ENCODE results near the gene MAGEB10.

MAGEB10 gene

GRCh38 chrX:27840881-27841280, 33.1 kb downstream of the MAGEB10 start:
- Histone ChIP-seq H3K27me3 (ENCODE audit: insufficient read depth, poor library complexity, severe bottlenecking) (no peaks in the 10 kb centered on the region), H3K27ac (replicated peaks) (no peak overlapping the region), H3K4me3 (replicated peaks; ENCODE audit: insufficient read depth, low read length) (no peak overlapping the region)
- no peak for TF ChIP-seq GABPA (IDR thresholded peaks at IDR 0.05; ENCODE audit: low read depth)
- TF ChIP-seq, protein P1, sequence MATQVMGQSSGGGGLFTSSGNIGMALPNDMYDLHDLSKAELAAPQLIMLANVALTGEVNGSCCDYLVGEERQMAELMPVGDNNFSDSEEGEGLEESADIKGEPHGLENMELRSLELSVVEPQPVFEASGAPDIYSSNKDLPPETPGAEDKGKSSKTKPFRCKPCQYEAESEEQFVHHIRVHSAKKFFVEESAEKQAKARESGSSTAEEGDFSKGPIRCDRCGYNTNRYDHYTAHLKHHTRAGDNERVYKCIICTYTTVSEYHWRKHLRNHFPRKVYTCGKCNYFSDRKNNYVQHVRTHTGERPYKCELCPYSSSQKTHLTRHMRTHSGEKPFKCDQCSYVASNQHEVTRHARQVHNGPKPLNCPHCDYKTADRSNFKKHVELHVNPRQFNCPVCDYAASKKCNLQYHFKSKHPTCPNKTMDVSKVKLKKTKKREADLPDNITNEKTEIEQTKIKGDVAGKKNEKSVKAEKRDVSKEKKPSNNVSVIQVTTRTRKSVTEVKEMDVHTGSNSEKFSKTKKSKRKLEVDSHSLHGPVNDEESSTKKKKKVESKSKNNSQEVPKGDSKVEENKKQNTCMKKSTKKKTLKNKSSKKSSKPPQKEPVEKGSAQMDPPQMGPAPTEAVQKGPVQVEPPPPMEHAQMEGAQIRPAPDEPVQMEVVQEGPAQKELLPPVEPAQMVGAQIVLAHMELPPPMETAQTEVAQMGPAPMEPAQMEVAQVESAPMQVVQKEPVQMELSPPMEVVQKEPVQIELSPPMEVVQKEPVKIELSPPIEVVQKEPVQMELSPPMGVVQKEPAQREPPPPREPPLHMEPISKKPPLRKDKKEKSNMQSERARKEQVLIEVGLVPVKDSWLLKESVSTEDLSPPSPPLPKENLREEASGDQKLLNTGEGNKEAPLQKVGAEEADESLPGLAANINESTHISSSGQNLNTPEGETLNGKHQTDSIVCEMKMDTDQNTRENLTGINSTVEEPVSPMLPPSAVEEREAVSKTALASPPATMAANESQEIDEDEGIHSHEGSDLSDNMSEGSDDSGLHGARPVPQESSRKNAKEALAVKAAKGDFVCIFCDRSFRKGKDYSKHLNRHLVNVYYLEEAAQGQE (IDR thresholded peaks at IDR 0.05; ENCODE audit: insufficient replicate concordance, low read depth) = no peak
- TF ChIP-seq SPI1 (IDR thresholded peaks at IDR 0.05; ENCODE audit: borderline replicate concordance, low read depth) = no peak
- TF ChIP-seq, protein P2, sequence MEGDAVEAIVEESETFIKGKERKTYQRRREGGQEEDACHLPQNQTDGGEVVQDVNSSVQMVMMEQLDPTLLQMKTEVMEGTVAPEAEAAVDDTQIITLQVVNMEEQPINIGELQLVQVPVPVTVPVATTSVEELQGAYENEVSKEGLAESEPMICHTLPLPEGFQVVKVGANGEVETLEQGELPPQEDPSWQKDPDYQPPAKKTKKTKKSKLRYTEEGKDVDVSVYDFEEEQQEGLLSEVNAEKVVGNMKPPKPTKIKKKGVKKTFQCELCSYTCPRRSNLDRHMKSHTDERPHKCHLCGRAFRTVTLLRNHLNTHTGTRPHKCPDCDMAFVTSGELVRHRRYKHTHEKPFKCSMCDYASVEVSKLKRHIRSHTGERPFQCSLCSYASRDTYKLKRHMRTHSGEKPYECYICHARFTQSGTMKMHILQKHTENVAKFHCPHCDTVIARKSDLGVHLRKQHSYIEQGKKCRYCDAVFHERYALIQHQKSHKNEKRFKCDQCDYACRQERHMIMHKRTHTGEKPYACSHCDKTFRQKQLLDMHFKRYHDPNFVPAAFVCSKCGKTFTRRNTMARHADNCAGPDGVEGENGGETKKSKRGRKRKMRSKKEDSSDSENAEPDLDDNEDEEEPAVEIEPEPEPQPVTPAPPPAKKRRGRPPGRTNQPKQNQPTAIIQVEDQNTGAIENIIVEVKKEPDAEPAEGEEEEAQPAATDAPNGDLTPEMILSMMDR (IDR thresholded peaks at IDR 0.05; ENCODE audit: insufficient read depth, low read length) = no peak
- TF ChIP-seq POLR2AphosphoS5 (IDR thresholded peaks at IDR 0.05; ENCODE audit: low read depth) = no peak
- DNase-seq (ENCODE audit: low read depth in 1 of 2, low spot score in 1 of 2) = no peak

DNA sequence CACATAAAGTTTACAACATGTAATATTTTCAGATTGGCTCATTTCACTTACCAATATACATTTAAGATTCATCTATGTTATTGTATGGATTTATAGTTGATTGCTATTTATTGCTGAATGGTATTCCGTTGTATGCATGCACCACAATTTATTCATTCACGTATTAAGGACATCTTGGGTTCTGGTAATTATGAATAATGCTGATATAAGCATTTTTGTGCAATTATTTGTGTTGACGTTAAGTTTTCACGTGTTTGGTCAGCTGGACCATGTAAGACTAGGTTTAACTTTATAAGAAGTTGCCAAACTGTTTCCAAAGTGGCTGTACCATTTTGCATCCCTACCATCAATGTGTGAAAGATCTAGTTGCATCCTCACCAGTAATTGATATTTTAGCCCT, 35.1 kb downstream of the MAGEB10 start:
- no peak overlapping the region for H3K4me3 ChIP-seq (replicated peaks; ENCODE audit: insufficient read depth, low read length)
- TF ChIP-seq POLR2AphosphoS5 (IDR thresholded peaks at IDR 0.05; ENCODE audit: low read depth) (no peak), GABPA (IDR thresholded peaks at IDR 0.05; ENCODE audit: low read depth) (no peak), SPI1 (IDR thresholded peaks at IDR 0.05; ENCODE audit: borderline replicate concordance, low read depth) (no peak)
- TF ChIP-seq, protein P1 (IDR thresholded peaks at IDR 0.05; ENCODE audit: insufficient replicate concordance, low read depth) = no peak
- TF ChIP-seq, protein P2 (IDR thresholded peaks at IDR 0.05; ENCODE audit: insufficient read depth, low read length) = no peak
- no peak for DNase-seq (ENCODE audit: low read depth in 1 of 2, low spot score in 1 of 2)
- no peaks in the 10 kb centered on the region for H3K27me3 ChIP-seq (ENCODE audit: insufficient read depth, poor library complexity, severe bottlenecking)
- H3K27ac ChIP-seq (replicated peaks) = no peak overlapping the region

DNA sequence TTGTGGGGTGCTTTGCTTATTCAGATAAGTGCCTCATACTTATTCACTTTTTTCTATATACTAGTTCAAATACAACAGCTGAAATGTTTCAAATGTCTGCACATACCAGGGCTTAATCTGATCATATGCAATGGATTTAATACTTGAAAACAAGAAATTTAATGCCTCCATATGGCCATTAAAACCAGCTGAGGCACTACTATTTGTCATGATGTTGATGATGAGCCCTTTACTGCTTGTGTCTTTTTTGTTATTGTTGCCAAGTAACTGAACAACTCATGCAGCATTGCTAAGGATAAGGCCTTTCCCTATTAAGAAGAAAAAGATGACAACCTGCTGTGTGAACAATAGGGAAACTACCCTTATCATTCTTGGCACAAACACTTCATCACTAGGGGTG, 52.5 kb downstream of the MAGEB10 start:
- H3K27ac ChIP-seq (replicated peaks) = no peak overlapping the region
- no peak overlapping the region for H3K4me3 ChIP-seq (replicated peaks; ENCODE audit: insufficient read depth, low read length)
- no peaks in the 10 kb centered on the region for H3K27me3 ChIP-seq (ENCODE audit: insufficient read depth, poor library complexity, severe bottlenecking)
- TF ChIP-seq POLR2AphosphoS5 (IDR thresholded peaks at IDR 0.05; ENCODE audit: low read depth) = no peak
- TF ChIP-seq GABPA (IDR thresholded peaks at IDR 0.05; ENCODE audit: low read depth) = no peak
- TF ChIP-seq, protein P1 (IDR thresholded peaks at IDR 0.05; ENCODE audit: insufficient replicate concordance, low read depth) = no peak
- TF ChIP-seq SPI1 (IDR thresholded peaks at IDR 0.05; ENCODE audit: borderline replicate concordance, low read depth) = no peak
- no peak for DNase-seq (ENCODE audit: low read depth in 1 of 2, low spot score in 1 of 2)
